OCI-LY1 (cell line): ENCODE results near the gene TMEM178A.

Experiments
- H2AFZ ChIP-seq: fragments of 200-600 bp; sonication (generic), shearing (Covaris generic); 2 replicates; pipeline ENCODE4 v1.6.0; 2014; ENCODE audit warnings: antibody characterized with exemption, mild to moderate bottlenecking, low read length
- H3F3A ChIP-seq: fragments of 200-600 bp; sonication (generic), shearing (Covaris generic); 2 replicates; pipeline ENCODE4 v1.6.0; 2014; ENCODE audit warnings: mild to moderate bottlenecking, antibody characterized with exemption, low read length, moderate library complexity; ENCODE audit not compliant: insufficient read depth
- H3K27ac ChIP-seq: fragments of 200-600 bp; sonication (generic); 2 replicates; pipeline ENCODE4 v1.5.1; 2014; ENCODE audit warnings: low read length, mixed run types, mild to moderate bottlenecking, low read depth; ENCODE audit not compliant: poor library complexity, severe bottlenecking
- H3K27me3 ChIP-seq: fragments of 200-600 bp; sonication (generic); 2 replicates; pipeline ENCODE4 v1.6.0; 2014; ENCODE audit warnings: antibody characterized with exemption, mild to moderate bottlenecking, low read length, moderate library complexity; ENCODE audit not compliant: insufficient read depth
- H3K36me3 ChIP-seq: fragments of 200-600 bp; sonication (generic); 2 replicates; pipeline ENCODE4 v1.6.1; 2014; ENCODE audit warnings: mild to moderate bottlenecking, antibody characterized with exemption, low read length, moderate library complexity, mixed read lengths; ENCODE audit not compliant: insufficient read depth
- H3K4me1 ChIP-seq: fragments of 200-600 bp; sonication (generic); 2 replicates; pipeline ENCODE4 v1.5.1; 2014; ENCODE audit warnings: mild to moderate bottlenecking, low read length, moderate library complexity; ENCODE audit not compliant: insufficient read depth, severe bottlenecking
- H3K4me2 ChIP-seq: fragments of 200-600 bp; sonication (generic), shearing (Covaris generic); 2 replicates; pipeline ENCODE4 v1.6.1; 2014; ENCODE audit warnings: low read length
- H3K4me3 ChIP-seq: fragments of 200-600 bp; sonication (generic); 2 replicates; pipeline ENCODE4 v1.5.1; 2014; ENCODE audit warnings: low read length, low read depth, mild to moderate bottlenecking, mixed read lengths; ENCODE audit not compliant: poor library complexity, severe bottlenecking
- H3K79me2 ChIP-seq: fragments of 200-600 bp; shearing (Covaris generic); 2 replicates; pipeline ENCODE4 v1.6.1; 2016; ENCODE audit warnings: mixed run types, low read length, mixed read lengths; ENCODE audit not compliant: insufficient read depth
- H3K9ac ChIP-seq: fragments of 200-600 bp; sonication (generic), shearing (Covaris generic); 2 replicates; pipeline ENCODE4 v1.6.1; 2014; ENCODE audit warnings: mild to moderate bottlenecking, low read length, mixed read lengths
- H3K9me2 ChIP-seq: fragments of 200-600 bp; sonication (generic), shearing (Covaris generic); 2 replicates; pipeline ENCODE4 v1.6.1; 2014; ENCODE audit warnings: low read depth, mild to moderate bottlenecking, low read length, mixed read lengths
- H3K9me3 ChIP-seq: fragments of 200-600 bp; shearing (Covaris generic); 2 replicates; pipeline ENCODE4 v1.6.1; 2014; ENCODE audit warnings: low read length, mixed read lengths
- H4K20me1 ChIP-seq: fragments of 200-600 bp; sonication (generic), shearing (Covaris generic); 2 replicates; pipeline ENCODE4 v1.6.0; 2016; ENCODE audit warnings: mild to moderate bottlenecking, low read length; ENCODE audit not compliant: insufficient read depth
- EZH2 ChIP-seq: fragments of 200-600 bp; sonication (generic), shearing (Covaris generic); IDR thresholded peaks from 2 replicates; pipeline ENCODE4 v1.8.0; 2017; ENCODE audit warnings: borderline replicate concordance, mixed run types, mild to moderate bottlenecking, antibody characterized with exemption, low read length, moderate library complexity, mixed read lengths
- TF ChIP-seq, protein P1 (sequence below): fragments of 200-600 bp; sonication (generic), shearing (Covaris generic); IDR thresholded peaks from 2 replicates; pipeline ENCODE4 v1.5.1; 2017; ENCODE audit warnings: mild to moderate bottlenecking, antibody characterized with exemption, low read length, moderate library complexity, mixed read lengths

TMEM178A gene

DNA sequence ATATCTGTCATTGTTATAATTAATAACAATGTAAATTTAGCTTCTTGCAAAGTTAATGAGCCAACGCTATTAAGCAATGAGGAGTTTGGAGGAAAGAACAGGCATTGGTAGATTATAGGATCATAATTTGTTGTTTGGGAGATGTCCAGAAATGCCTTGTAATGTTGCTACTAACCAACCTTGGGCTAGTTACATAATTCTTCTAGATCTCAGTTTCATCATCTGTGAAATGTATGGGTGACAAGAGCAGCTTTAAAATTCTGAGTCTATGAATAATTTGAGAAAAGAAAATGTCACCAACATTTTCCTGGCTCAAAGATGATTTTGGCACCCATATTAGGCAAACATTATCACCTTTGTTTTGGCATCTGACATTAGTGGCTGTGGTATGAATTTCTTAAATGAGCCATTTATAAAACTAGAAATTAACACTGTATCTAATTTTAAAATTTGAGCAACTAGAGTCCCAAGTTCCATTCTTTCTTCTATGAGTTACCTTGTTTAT, 2.9 kb downstream of the TMEM178A start:
- no peaks in the 10 kb centered on the region for H3K9me3 ChIP-seq
- H2AFZ ChIP-seq, result no peak overlapping the region
- H3K4me1 ChIP-seq, result no peaks in the 10 kb centered on the region
- H3K36me3 ChIP-seq, result no peaks in the 10 kb centered on the region
- TF ChIP-seq, protein P1, sequence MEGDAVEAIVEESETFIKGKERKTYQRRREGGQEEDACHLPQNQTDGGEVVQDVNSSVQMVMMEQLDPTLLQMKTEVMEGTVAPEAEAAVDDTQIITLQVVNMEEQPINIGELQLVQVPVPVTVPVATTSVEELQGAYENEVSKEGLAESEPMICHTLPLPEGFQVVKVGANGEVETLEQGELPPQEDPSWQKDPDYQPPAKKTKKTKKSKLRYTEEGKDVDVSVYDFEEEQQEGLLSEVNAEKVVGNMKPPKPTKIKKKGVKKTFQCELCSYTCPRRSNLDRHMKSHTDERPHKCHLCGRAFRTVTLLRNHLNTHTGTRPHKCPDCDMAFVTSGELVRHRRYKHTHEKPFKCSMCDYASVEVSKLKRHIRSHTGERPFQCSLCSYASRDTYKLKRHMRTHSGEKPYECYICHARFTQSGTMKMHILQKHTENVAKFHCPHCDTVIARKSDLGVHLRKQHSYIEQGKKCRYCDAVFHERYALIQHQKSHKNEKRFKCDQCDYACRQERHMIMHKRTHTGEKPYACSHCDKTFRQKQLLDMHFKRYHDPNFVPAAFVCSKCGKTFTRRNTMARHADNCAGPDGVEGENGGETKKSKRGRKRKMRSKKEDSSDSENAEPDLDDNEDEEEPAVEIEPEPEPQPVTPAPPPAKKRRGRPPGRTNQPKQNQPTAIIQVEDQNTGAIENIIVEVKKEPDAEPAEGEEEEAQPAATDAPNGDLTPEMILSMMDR, result no peak
- no peak for TF ChIP-seq EZH2
- H3K9me2 ChIP-seq, result no peaks in the 10 kb centered on the region
- H3K27ac ChIP-seq, result no peak overlapping the region
- no peak overlapping the region for H3K9ac ChIP-seq
- H3K4me2 ChIP-seq, result no peak overlapping the region
- H3K79me2 ChIP-seq, result no peaks in the 10 kb centered on the region
- no peak overlapping the region for H3K4me3 ChIP-seq
- H3F3A ChIP-seq, result no peaks in the 10 kb centered on the region
- no peaks in the 10 kb centered on the region for H4K20me1 ChIP-seq
- peaks cover 9% of the 10 kb centered on the region; the same call in 1 of the 2 replicates for H3K27me3 ChIP-seq

- Histone ChIP-seq H3K9ac (no peak overlapping the region), H3K27ac (no peak overlapping the region), H3F3A (no peaks in the 10 kb centered on the region), H3K36me3 (no peaks in the 10 kb centered on the region), H3K4me2 (no peak overlapping the region), H4K20me1 (no peaks in the 10 kb centered on the region), H3K9me2 (no peaks in the 10 kb centered on the region), H3K27me3 (peaks cover 9% of the 10 kb centered on the region; the same call in 1 of the 2 replicates), H3K4me3 (no peak overlapping the region), H3K9me3 (no peaks in the 10 kb centered on the region), H3K79me2 (no peaks in the 10 kb centered on the region), H2AFZ (no peak overlapping the region), H3K4me1 (no peaks in the 10 kb centered on the region)
- TF ChIP-seq, protein P1, result no peak
- TF ChIP-seq EZH2, result no peak
These were observed 5.9 kb downstream of the TMEM178A start for GRCh38 chr2:39671604-39672003.

DNA sequence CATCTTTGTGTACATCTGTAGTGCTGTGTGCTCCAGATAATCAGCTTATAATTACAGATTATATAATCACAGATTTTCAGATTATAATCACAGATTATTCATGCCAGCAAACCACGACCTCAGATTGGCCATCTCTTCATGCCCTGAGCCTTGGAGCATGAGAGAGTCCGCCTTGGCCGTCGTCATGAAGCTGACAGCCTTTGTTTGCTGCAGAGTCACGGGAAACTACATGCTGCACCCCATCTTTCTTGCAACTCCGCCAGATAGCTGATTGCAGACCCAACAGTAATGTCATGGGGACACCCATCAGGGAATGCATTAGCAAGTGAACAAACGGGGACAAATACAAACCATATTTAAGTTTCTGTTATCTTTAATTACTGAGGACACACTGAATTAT, 7.3 kb downstream of the TMEM178A start:
- Histone ChIP-seq H3K4me3 (no peak overlapping the region), H3K27ac (no peak overlapping the region), H3K9me2 (no peaks in the 10 kb centered on the region), H4K20me1 (no peaks in the 10 kb centered on the region), H3K79me2 (no peaks in the 10 kb centered on the region), H3K4me1 (no peaks in the 10 kb centered on the region), H3K27me3 (0 out of 2 replicates have a peak, but pooled peaks cover 3% of the 10 kb centered on the region), H3K4me2 (no peak overlapping the region), H3K9me3 (no peaks in the 10 kb centered on the region), H3K9ac (no peak overlapping the region), H2AFZ (no peak overlapping the region), H3K36me3 (no peaks in the 10 kb centered on the region), H3F3A (no peaks in the 10 kb centered on the region)
- TF ChIP-seq, protein P1, result no peak
- no peak for TF ChIP-seq EZH2
